ENCODE measurements around the gene PWWP2B. TPM values are rescaled to one million over a fixed set of nuclear protein-coding genes. Genes with fewer than 3 reads are reported as not detected.

PWWP2B gene
- total and polyA plus RNA-seq, 10 donors = 22.5 to 50.0 (median 28.0) TPM

DNA sequence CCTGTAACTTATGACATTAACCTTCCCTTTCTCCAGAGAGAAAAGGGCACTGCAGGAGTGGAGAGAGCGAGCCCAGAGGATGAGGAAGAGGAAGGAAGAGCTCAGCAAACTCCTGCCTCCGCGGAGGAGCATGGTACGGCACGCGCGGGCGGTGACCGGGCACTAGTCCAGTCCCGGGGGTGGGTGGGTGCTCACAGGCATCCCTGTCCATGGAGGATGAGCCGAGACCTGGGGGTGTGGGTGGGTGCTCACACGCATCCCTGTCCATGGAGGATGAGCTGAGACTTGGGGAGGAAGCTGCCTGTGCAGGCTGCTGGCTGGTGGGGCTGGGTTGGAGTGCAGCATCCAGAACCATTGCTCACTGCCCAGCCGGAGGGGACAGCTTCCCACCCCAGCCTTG is 41.2 kb upstream of the PWWP2B start:
- Histone ChIP-seq H3K4me3 (no peak overlapping the region), H3K27ac (no peak overlapping the region), H3K9me3 (no peaks in the 10 kb centered on the region), H3K27me3 (replicated peaks in 1 of 7) (no peaks in the 10 kb centered on the region), H3K36me3 (peaks cover 0 to 53% (median 2%) of the 10 kb centered on the region in 6 donors), H3K4me1 (peaks cover 0 to 32% (median 7%) of the 10 kb centered on the region in 6 donors)
- no peak for TF ChIP-seq POLR2A (IDR thresholded peaks at IDR 0.05)
- TF ChIP-seq, protein P1, sequence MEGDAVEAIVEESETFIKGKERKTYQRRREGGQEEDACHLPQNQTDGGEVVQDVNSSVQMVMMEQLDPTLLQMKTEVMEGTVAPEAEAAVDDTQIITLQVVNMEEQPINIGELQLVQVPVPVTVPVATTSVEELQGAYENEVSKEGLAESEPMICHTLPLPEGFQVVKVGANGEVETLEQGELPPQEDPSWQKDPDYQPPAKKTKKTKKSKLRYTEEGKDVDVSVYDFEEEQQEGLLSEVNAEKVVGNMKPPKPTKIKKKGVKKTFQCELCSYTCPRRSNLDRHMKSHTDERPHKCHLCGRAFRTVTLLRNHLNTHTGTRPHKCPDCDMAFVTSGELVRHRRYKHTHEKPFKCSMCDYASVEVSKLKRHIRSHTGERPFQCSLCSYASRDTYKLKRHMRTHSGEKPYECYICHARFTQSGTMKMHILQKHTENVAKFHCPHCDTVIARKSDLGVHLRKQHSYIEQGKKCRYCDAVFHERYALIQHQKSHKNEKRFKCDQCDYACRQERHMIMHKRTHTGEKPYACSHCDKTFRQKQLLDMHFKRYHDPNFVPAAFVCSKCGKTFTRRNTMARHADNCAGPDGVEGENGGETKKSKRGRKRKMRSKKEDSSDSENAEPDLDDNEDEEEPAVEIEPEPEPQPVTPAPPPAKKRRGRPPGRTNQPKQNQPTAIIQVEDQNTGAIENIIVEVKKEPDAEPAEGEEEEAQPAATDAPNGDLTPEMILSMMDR (IDR thresholded peaks at IDR 0.05 in 8 of 11, conservative IDR thresholded peaks at IDR 0.05 in 3 of 11) = no peak
- intact Hi-C loops (cut with DNase I; ENCODE audit: low total_unique reads) = no loop called here
- DNase-seq = peak; percentile 75
- 61 to 82% (median 79%) methylated on average over 13 of the region's 13 CpGs for WGBS, 5 donors

GRCh38 chr10:132356621-132357195 is 40.3 kb upstream of the PWWP2B start:
- no peaks in the 10 kb centered on the region for H3K27me3 ChIP-seq (replicated peaks in 1 of 7)
- TF ChIP-seq POLR2A (IDR thresholded peaks at IDR 0.05) (no peak), POLR2AphosphoS5 (IDR thresholded peaks at IDR 0.05) (no peak)
- TF ChIP-seq, protein P1 (IDR thresholded peaks at IDR 0.05 in 8 of 11, conservative IDR thresholded peaks at IDR 0.05 in 3 of 11) = no peak
- no peak overlapping the region for H3K4me3 ChIP-seq
- intact Hi-C loops (cut with DNase I; ENCODE audit: low total_unique reads) = no loop called here
- no peak overlapping the region for H3K27ac ChIP-seq
- H3K9me3 ChIP-seq = no peaks in the 10 kb centered on the region
- peaks cover 0 to 50% (median 2%) of the 10 kb centered on the region in 6 donors for H3K36me3 ChIP-seq
- WGBS, 5 donors = 68 to 86% (median 78%) methylated on average over 6 to 12 of the region's 12 CpGs
- DNase-seq = peak; percentile 63
- peaks cover 0 to 35% (median 8%) of the 10 kb centered on the region in 6 donors for H3K4me1 ChIP-seq

- 92 to 96% (median 93%) methylated on average over 9 to 15 of the region's 15 CpGs for WGBS, 5 donors
- H3K4me1 ChIP-seq = peaks cover 0 to 35% (median 8%) of the 10 kb centered on the region in 6 donors
- intact Hi-C loops (cut with DNase I; ENCODE audit: low total_unique reads) = no loop called here
- H3K27me3 ChIP-seq (replicated peaks in 1 of 7) = no peaks in the 10 kb centered on the region
- peaks cover 0 to 56% (median 2%) of the 10 kb centered on the region in 6 donors for H3K36me3 ChIP-seq
- TF ChIP-seq, protein P1 (IDR thresholded peaks at IDR 0.05 in 8 of 11, conservative IDR thresholded peaks at IDR 0.05 in 3 of 11) = no peak
- TF ChIP-seq POLR2AphosphoS5 (IDR thresholded peaks at IDR 0.05) (no peak), POLR2A (IDR thresholded peaks at IDR 0.05) (no peak)
- H3K27ac ChIP-seq = no peak overlapping the region
- DNase-seq = peak; percentile 61
- no peaks in the 10 kb centered on the region for H3K9me3 ChIP-seq
- H3K4me3 ChIP-seq = no peak overlapping the region
Measured at GRCh38 chr10:132357286-132358058, 39.5 kb upstream of the PWWP2B start.
